ENCODE data around the gene KCNIP1. TPM values are rescaled to one million over a fixed set of nuclear protein-coding genes. Genes with fewer than 3 reads are reported as not detected.

Gene KCNIP1
- polyA plus RNA-seq, 1 donor (not counting 4 experiments of a cell fraction or from before 2014, with no cell fraction given): not detected

DNA sequence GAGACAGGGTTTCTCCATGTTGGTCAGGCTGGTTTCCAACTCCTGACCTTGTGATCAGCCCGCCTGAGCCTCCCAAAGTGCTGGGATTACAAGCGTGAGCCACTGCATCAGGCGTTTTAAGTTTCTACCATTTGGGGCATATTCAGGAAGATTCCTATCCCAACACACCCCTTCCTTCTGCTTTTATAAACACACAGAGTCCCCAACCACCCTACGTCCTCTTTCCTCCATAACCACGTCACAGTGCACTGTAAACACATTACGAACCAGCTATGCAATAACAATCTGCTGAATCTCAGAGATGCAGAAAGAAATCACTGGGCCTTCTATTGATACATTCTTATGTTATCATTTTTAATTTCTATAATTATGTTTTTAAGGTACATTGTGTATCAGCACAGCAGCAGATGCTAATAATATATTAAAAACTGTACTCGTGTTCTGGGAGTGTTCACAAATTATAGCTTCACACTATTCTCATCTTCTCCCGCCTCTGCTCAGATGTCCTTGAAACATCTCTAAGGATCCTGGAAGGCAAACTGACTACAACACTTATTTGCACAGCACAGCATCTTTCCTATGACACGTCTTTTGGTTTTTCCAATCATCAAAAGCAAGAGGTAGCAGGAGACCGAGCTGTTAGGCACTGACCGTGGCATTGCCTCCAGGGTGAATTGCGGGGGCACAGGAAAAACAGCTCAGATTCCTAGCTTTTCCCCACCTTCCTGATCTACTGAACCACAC is 60.2 kb downstream of the KCNIP1 start:
- H3K9me3 ChIP-seq (ENCODE audit: control insufficient read depth, low read depth, low read length): no peaks in the 10 kb centered on the region
- no peak overlapping the region for H3K9ac ChIP-seq (ENCODE audit: control insufficient read depth, extremely low read depth, insufficient read depth, low read length)
- H4K20me1 ChIP-seq (ENCODE audit: control insufficient read depth, extremely low read depth, insufficient read depth, low read length): no peaks in the 10 kb centered on the region
- H3K4me1 ChIP-seq (ENCODE audit: control insufficient read depth, extremely low read depth, insufficient read depth, low read length): no peaks in the 10 kb centered on the region
- DNase-seq (ENCODE audit: low read depth, low spot score) (no peak), FAIRE-seq (no peak)
- no peaks in the 10 kb centered on the region for H3K79me2 ChIP-seq (ENCODE audit: control insufficient read depth, insufficient read depth, low read length)
- no peaks in the 10 kb centered on the region for H3K9me1 ChIP-seq (ENCODE audit: control insufficient read depth, extremely low read depth, insufficient read depth, low read length)
- H3K4me3 ChIP-seq (ENCODE audit: control insufficient read depth in 2 of 3, extremely low read depth in 1 of 3, insufficient read depth in 2 of 3, low read depth in 1 of 3, low read length in 3 of 3): no peak overlapping the region
- dilution Hi-C loops (cut with MboI; ENCODE audit: extremely low pct_ligation_motif_present, low sequenced_read_pairs): no loop called here
- peaks cover 9% of the 10 kb centered on the region for H3K27me3 ChIP-seq (ENCODE audit: control insufficient read depth, extremely low read depth, insufficient read depth, low read length)
- no peak overlapping the region for H3K27ac ChIP-seq (ENCODE audit: control insufficient read depth, insufficient read depth, low read length)
- no peaks in the 10 kb centered on the region for H3K36me3 ChIP-seq (ENCODE audit: control insufficient read depth in 2 of 2, extremely low read depth in 1 of 2, insufficient read depth in 2 of 2, low read length in 2 of 2)
- H3K4me2 ChIP-seq (ENCODE audit: control insufficient read depth, extremely low read depth, insufficient read depth, low read depth, low read length): no peak overlapping the region
- H2AFZ ChIP-seq (ENCODE audit: control insufficient read depth, low read length): no peak overlapping the region
- TF ChIP-seq, protein P1, sequence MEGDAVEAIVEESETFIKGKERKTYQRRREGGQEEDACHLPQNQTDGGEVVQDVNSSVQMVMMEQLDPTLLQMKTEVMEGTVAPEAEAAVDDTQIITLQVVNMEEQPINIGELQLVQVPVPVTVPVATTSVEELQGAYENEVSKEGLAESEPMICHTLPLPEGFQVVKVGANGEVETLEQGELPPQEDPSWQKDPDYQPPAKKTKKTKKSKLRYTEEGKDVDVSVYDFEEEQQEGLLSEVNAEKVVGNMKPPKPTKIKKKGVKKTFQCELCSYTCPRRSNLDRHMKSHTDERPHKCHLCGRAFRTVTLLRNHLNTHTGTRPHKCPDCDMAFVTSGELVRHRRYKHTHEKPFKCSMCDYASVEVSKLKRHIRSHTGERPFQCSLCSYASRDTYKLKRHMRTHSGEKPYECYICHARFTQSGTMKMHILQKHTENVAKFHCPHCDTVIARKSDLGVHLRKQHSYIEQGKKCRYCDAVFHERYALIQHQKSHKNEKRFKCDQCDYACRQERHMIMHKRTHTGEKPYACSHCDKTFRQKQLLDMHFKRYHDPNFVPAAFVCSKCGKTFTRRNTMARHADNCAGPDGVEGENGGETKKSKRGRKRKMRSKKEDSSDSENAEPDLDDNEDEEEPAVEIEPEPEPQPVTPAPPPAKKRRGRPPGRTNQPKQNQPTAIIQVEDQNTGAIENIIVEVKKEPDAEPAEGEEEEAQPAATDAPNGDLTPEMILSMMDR (optimal IDR thresholded peaks at IDR 0.05 in 1 of 3, IDR thresholded peaks at IDR 0.05 in 1 of 3, conservative IDR thresholded peaks at IDR 0.05 in 1 of 3; ENCODE audit: extremely low read depth in 1 of 3, insufficient read depth in 2 of 3, low read length in 3 of 3): no peak
- TF ChIP-seq EZH2 (IDR thresholded peaks at IDR 0.05; ENCODE audit: low read length): no peak

DNA sequence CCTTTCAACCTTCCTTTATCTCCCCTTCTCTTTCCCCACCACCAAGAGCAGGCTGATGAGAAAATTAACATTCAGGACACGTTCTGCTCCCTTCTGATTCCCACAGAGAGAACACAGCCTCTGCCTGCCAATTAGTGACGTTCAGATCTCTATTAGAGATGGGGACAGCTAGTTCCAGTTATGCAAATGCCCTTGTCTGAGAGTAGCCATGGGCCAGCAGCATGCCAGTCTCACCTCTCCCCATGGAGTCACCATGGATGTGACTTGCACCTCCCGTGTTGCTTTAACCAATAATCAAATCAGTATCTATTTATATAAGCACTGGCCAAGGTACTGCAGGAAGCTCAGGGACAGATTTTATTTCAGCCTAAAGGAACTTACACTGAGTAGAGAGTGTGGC is 61.3 kb downstream of the KCNIP1 start:
- FAIRE-seq: no peak
- no peak for DNase-seq (ENCODE audit: low read depth, low spot score)
- no peaks in the 10 kb centered on the region for H3K79me2 ChIP-seq (ENCODE audit: control insufficient read depth, insufficient read depth, low read length)
- no peak overlapping the region for H3K4me3 ChIP-seq (ENCODE audit: control insufficient read depth in 2 of 3, extremely low read depth in 1 of 3, insufficient read depth in 2 of 3, low read depth in 1 of 3, low read length in 3 of 3)
- H3K36me3 ChIP-seq (ENCODE audit: control insufficient read depth in 2 of 2, extremely low read depth in 1 of 2, insufficient read depth in 2 of 2, low read length in 2 of 2): no peaks in the 10 kb centered on the region
- H4K20me1 ChIP-seq (ENCODE audit: control insufficient read depth, extremely low read depth, insufficient read depth, low read length): no peaks in the 10 kb centered on the region
- no peak overlapping the region for H3K4me2 ChIP-seq (ENCODE audit: control insufficient read depth, extremely low read depth, insufficient read depth, low read depth, low read length)
- dilution Hi-C loops (cut with MboI; ENCODE audit: extremely low pct_ligation_motif_present, low sequenced_read_pairs): no loop called here
- H3K4me1 ChIP-seq (ENCODE audit: control insufficient read depth, extremely low read depth, insufficient read depth, low read length): no peaks in the 10 kb centered on the region
- no peak overlapping the region for H3K9ac ChIP-seq (ENCODE audit: control insufficient read depth, extremely low read depth, insufficient read depth, low read length)
- H2AFZ ChIP-seq (ENCODE audit: control insufficient read depth, low read length): no peak overlapping the region
- TF ChIP-seq EZH2 (IDR thresholded peaks at IDR 0.05; ENCODE audit: low read length): no peak
- TF ChIP-seq, protein P1 (optimal IDR thresholded peaks at IDR 0.05 in 1 of 3, IDR thresholded peaks at IDR 0.05 in 1 of 3, conservative IDR thresholded peaks at IDR 0.05 in 1 of 3; ENCODE audit: extremely low read depth in 1 of 3, insufficient read depth in 2 of 3, low read length in 3 of 3): no peak
- no peaks in the 10 kb centered on the region for H3K9me1 ChIP-seq (ENCODE audit: control insufficient read depth, extremely low read depth, insufficient read depth, low read length)
- peaks cover 16% of the 10 kb centered on the region for H3K27me3 ChIP-seq (ENCODE audit: control insufficient read depth, extremely low read depth, insufficient read depth, low read length)
- H3K27ac ChIP-seq (ENCODE audit: control insufficient read depth, insufficient read depth, low read length): no peak overlapping the region
- H3K9me3 ChIP-seq (ENCODE audit: control insufficient read depth, low read depth, low read length): no peaks in the 10 kb centered on the region

Measured in keratinocyte (primary cell).